ENCODE results near the gene CSH1. TPM values are rescaled to one million over a fixed set of nuclear protein-coding genes. Genes with fewer than 3 reads are reported as not detected.

Gene CSH1
- polyA plus RNA-seq, 1 experiment: not detected

DNA sequence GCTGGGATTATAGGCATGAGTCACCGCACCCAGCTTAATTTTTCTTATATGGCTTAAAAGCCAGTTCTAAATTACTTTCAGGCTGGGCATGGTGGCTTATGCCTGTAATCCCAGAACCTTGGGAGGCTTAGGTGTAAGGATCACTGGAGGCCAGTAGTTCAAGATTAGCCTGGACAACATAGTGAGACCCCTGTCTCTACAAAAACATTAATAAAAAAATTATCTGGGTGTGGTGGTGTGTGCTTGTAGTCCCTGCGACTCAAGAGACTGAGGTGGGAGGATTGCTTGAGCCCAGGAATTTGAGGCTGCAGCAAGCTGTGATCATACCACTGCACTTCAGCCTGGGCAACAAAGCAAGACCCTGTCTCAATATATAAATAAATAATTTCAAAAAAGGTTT, 43.1 kb downstream of the CSH1 start:
- POLR2A ChIA-PET: no interaction called here
- no peak for DNase-seq (ENCODE audit: low read depth)
- Histone ChIP-seq H3K36me3 (ENCODE audit: control insufficient read depth, insufficient read depth, low read length) (no peaks in the 10 kb centered on the region), H3K4me3 (ENCODE audit: low read depth, low read length) (no peak overlapping the region), H3K27me3 (ENCODE audit: control insufficient read depth, insufficient read depth, low read length) (peaks cover 7% of the 10 kb centered on the region)
- CTCF ChIA-PET: interaction anchor here (0.7 to 4.7 kb wide), 2 partner anchors 9 to 12 kb away, joined by 4 to 28 read pairs; no protein-coding TSS in a partner anchor
- TF ChIP-seq, protein P1, sequence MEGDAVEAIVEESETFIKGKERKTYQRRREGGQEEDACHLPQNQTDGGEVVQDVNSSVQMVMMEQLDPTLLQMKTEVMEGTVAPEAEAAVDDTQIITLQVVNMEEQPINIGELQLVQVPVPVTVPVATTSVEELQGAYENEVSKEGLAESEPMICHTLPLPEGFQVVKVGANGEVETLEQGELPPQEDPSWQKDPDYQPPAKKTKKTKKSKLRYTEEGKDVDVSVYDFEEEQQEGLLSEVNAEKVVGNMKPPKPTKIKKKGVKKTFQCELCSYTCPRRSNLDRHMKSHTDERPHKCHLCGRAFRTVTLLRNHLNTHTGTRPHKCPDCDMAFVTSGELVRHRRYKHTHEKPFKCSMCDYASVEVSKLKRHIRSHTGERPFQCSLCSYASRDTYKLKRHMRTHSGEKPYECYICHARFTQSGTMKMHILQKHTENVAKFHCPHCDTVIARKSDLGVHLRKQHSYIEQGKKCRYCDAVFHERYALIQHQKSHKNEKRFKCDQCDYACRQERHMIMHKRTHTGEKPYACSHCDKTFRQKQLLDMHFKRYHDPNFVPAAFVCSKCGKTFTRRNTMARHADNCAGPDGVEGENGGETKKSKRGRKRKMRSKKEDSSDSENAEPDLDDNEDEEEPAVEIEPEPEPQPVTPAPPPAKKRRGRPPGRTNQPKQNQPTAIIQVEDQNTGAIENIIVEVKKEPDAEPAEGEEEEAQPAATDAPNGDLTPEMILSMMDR (IDR thresholded peaks at IDR 0.05; ENCODE audit: insufficient read depth, low read depth, low read length): no peak

DNA sequence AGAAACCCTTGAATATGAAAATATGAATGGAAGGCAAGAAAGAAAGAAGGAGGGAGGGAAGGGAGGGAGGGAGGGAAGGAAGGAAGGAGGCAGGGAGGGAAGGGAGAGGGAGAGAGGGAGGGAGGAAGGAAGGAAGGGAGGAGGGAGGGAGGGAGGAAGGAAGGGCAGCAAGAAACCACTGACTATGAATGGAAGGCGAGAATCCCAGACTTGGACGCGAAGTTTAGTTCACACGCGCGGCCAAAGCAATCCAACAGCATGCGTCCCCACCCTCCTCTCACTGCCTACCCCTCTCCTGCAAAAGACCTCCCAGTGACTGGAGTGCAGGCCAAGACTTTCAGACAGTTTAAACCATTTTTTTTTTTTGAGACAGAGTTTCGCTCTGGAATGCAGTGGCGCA, 46.0 kb downstream of the CSH1 start:
- DNase-seq (ENCODE audit: low read depth): no peak
- POLR2A ChIA-PET: no interaction called here
- Histone ChIP-seq H3K4me3 (ENCODE audit: low read depth, low read length) (no peak overlapping the region), H3K27me3 (ENCODE audit: control insufficient read depth, insufficient read depth, low read length) (peaks cover 6% of the 10 kb centered on the region), H3K36me3 (ENCODE audit: control insufficient read depth, insufficient read depth, low read length) (no peaks in the 10 kb centered on the region)
- CTCF ChIA-PET: interaction anchor here (1.4 kb wide), 1 partner anchor 15 kb away, joined by 6 read pairs; no protein-coding TSS in a partner anchor
- TF ChIP-seq, protein P1 (IDR thresholded peaks at IDR 0.05; ENCODE audit: insufficient read depth, low read depth, low read length): no peak

DNA sequence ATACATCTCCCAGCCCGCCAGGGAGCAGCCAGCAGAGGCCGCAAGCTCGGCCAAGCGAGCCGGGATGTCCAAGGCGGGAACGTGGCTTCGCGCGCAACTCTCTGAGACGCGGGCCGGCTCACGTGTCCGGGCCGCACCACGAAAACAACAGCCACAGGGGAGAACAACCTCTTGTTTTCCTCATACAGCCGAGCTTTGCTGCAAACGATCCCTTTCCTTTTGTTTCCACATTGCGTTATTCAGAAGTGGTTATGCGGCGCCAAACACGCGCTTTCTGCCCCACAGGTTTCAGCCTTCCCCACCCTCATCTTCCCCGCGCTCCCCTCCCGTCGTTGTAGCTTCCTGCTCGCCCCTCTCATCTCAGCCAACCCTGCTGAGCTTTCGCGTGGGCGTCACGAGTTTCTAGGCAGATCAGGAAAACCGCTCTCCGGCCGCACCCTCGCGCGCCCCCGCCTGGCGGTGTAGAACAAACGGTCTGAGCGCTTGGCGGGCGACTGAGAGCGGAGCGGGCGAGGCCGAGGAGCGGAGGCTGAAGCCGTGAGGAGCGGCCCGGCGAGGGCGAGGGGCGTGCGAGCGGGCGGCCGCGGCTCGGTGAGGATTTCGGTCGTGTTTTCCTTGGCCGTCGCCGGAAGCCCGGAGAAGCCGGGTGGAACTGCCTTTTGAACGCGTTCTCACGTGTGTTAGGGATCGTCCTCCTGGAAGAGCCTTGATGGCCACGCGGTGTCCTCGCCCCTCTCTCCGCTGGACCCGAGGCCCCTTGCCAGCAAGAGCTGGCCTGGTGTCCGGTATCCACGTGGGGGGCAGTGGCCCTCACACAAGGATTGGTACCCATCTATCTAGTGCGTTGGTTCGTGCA, 47.3 kb downstream of the CSH1 start:
- H3K4me3 ChIP-seq (ENCODE audit: low read depth, low read length): peak overlapping the region; percentile 32
- POLR2A ChIA-PET: no interaction called here
- DNase-seq (ENCODE audit: low read depth): no peak
- peaks cover 3% of the 10 kb centered on the region for H3K27me3 ChIP-seq (ENCODE audit: control insufficient read depth, insufficient read depth, low read length)
- TF ChIP-seq, protein P1 (IDR thresholded peaks at IDR 0.05; ENCODE audit: insufficient read depth, low read depth, low read length): peak; percentile 74
- no peaks in the 10 kb centered on the region for H3K36me3 ChIP-seq (ENCODE audit: control insufficient read depth, insufficient read depth, low read length)
- CTCF ChIA-PET: interaction anchor here (0.6 to 4.0 kb wide), 12 partner anchors 11 to 447 kb away, joined by 3 to 36 read pairs (median 3); no protein-coding TSS in a partner anchor

DNA sequence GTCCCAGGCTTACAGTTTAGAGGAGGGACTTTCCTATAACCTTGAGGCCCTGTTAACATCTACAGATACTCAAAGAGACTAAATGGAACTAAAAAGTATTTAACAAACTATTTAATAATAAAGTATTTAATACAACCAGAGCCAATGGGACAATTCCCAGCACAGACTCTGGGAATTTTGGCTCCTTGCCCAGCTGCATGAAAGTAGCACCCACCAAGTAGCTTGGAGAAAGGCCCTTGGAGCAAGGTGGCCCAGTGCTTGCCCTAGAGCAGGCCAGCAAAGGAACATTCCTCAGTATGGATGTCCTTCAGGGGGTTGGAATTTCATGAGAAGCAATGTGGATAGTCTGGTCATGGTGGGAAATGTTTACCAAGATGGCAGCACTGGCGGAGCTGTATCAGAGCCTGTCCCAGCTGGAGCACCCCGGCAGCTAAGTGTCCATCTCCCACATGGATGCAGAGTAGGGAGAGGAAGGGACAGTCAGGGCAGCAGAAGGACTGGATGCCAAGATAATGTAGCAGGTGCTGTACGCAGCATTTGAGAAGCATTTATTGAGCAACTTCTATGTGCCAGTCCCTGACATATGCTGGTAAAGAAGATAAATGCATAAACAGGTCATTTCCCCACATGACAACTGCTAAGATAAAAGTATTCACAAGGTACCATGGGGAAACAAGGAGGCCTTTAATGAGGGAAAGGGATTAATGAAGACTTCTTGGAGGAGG, 48.7 kb downstream of the CSH1 start:
- ChIA-PET POLR2A (no interaction called here), CTCF (interaction anchor here (1.0 to 4.0 kb wide), 4 partner anchors 7 to 41 kb away, joined by 3 to 36 read pairs (median 17); no protein-coding TSS in a partner anchor)
- peaks cover 2% of the 10 kb centered on the region for H3K27me3 ChIP-seq (ENCODE audit: control insufficient read depth, insufficient read depth, low read length)
- no peaks in the 10 kb centered on the region for H3K36me3 ChIP-seq (ENCODE audit: control insufficient read depth, insufficient read depth, low read length)
- TF ChIP-seq, protein P1 (IDR thresholded peaks at IDR 0.05; ENCODE audit: insufficient read depth, low read depth, low read length): no peak
- H3K4me3 ChIP-seq (ENCODE audit: low read depth, low read length): no peak overlapping the region
- DNase-seq (ENCODE audit: low read depth): no peak

DNA sequence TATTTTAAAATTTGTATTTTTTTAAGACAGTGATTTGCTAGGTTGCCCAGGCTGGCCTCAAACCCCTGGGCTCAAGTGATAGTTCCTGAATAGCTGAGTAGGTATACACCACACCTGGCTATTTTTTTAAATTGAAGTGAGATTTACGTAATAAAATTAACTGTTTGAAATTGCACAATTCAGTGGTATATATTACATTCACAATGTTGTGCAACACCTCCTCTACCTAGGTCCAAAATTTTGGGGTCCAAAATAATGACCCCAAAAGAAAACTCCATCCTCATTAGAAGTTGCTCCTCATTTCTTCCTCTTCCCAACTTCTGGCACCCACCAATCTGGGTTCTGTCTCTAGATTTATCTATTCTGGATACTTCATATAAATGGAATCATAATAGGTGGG, 50.9 kb downstream of the CSH1 start:
- Histone ChIP-seq H3K27me3 (ENCODE audit: control insufficient read depth, insufficient read depth, low read length) (no peaks in the 10 kb centered on the region), H3K36me3 (ENCODE audit: control insufficient read depth, insufficient read depth, low read length) (no peaks in the 10 kb centered on the region), H3K4me3 (ENCODE audit: low read depth, low read length) (no peak overlapping the region)
- TF ChIP-seq, protein P1 (IDR thresholded peaks at IDR 0.05; ENCODE audit: insufficient read depth, low read depth, low read length): no peak
- DNase-seq (ENCODE audit: low read depth): no peak
- CTCF ChIA-PET: interaction anchor here (1.1 kb wide), 1 partner anchor 24 kb away, joined by 3 read pairs; no protein-coding TSS in a partner anchor
- POLR2A ChIA-PET: no interaction called here

Measured in BJ (cell line).